Activated T-cell treated with anti-CD3 and anti-CD28 coated beads, Interleukin-2, amount 50 U/mL, for 24 hours (primary cell): Measurements from ENCODE around the gene MYO3B.
"Not testable (repeated sequence)": the region's sequence is repeated elsewhere in the genome, so short reads cannot be mapped to it uniquely, and the experiment has no call there.

Source experiments
- DNase-seq: peaks from one replicate; pipeline ENCODE4 v3.0.0-alpha.2; 2020
- H3K27ac Mint-ChIP-seq: 2 replicates; pipeline ENCODE4 v1.8.0; 2020; ENCODE audit warnings: mild to moderate bottlenecking, mixed read lengths
- H3K27me3 Mint-ChIP-seq: 2 replicates; pipeline ENCODE4 v1.8.0; 2020; ENCODE audit warnings: mixed read lengths
- H3K36me3 Mint-ChIP-seq: 2 replicates; pipeline ENCODE4 v1.8.0; 2020; ENCODE audit warnings: low read depth, mixed read lengths
- H3K4me1 Mint-ChIP-seq: 2 replicates; pipeline ENCODE4 v1.8.0; 2020; ENCODE audit warnings: low read depth, mixed read lengths
- H3K4me3 Mint-ChIP-seq: 2 replicates; pipeline ENCODE4 v1.8.0; 2020; ENCODE audit warnings: mild to moderate bottlenecking, moderate library complexity, mixed read lengths
- H3K9me3 Mint-ChIP-seq: 2 replicates; pipeline ENCODE4 v1.8.0; 2020; ENCODE audit warnings: mixed read lengths

Gene MYO3B

GRCh38 chr2:170588729-170589128 is 410.8 kb downstream of the MYO3B start:
- no peaks in the 10 kb centered on the region for H3K36me3 Mint-ChIP-seq
- H3K9me3 Mint-ChIP-seq = no peaks in the 10 kb centered on the region
- H3K4me3 Mint-ChIP-seq = no peak overlapping the region
- H3K27me3 Mint-ChIP-seq = no peaks in the 10 kb centered on the region
- H3K4me1 Mint-ChIP-seq = no peaks in the 10 kb centered on the region
- DNase-seq = no peak
- H3K27ac Mint-ChIP-seq = no peak overlapping the region

GRCh38 chr2:170596576-170596975 is 418.6 kb downstream of the MYO3B start:
- no peak overlapping the region for H3K27ac Mint-ChIP-seq
- no peak overlapping the region for H3K4me3 Mint-ChIP-seq
- no peaks in the 10 kb centered on the region for H3K27me3 Mint-ChIP-seq
- no peaks in the 10 kb centered on the region for H3K9me3 Mint-ChIP-seq
- no peak for DNase-seq
- no peaks in the 10 kb centered on the region for H3K4me1 Mint-ChIP-seq
- no peaks in the 10 kb centered on the region for H3K36me3 Mint-ChIP-seq

GRCh38 chr2:170598067-170598395 is 420.1 kb downstream of the MYO3B start:
- H3K27me3 Mint-ChIP-seq = no peaks in the 10 kb centered on the region
- no peaks in the 10 kb centered on the region for H3K4me1 Mint-ChIP-seq
- H3K9me3 Mint-ChIP-seq = no peaks in the 10 kb centered on the region

GRCh38 chr2:170601489-170601888 is 423.5 kb downstream of the MYO3B start:
- Mint-ChIP-seq H3K27me3 (no peaks in the 10 kb centered on the region), H3K27ac (no peak overlapping the region), H3K9me3 (no peaks in the 10 kb centered on the region), H3K4me1 (no peaks in the 10 kb centered on the region), H3K36me3 (no peaks in the 10 kb centered on the region), H3K4me3 (no peak overlapping the region)
- no peak for DNase-seq

More at GRCh38 chr2:170598067-170598395, 420.1 kb downstream of the MYO3B start:
- H3K36me3 Mint-ChIP-seq = no peaks in the 10 kb centered on the region
- H3K4me3 Mint-ChIP-seq = no peak overlapping the region
- no peak for DNase-seq
- no peak overlapping the region for H3K27ac Mint-ChIP-seq

- H3K27ac Mint-ChIP-seq = no peak overlapping the region
- H3K9me3 Mint-ChIP-seq = no peaks in the 10 kb centered on the region
- H3K4me1 Mint-ChIP-seq = no peaks in the 10 kb centered on the region
- no peaks in the 10 kb centered on the region for H3K27me3 Mint-ChIP-seq
- no peaks in the 10 kb centered on the region for H3K36me3 Mint-ChIP-seq
- H3K4me3 Mint-ChIP-seq = no peak overlapping the region
- no peak for DNase-seq
Observed at GRCh38 chr2:170605862-170606261, 427.9 kb downstream of the MYO3B start.

GRCh38 chr2:170607171-170607570 is 429.2 kb downstream of the MYO3B start:
- Mint-ChIP-seq H3K4me3 (no peak overlapping the region), H3K27ac (no peak overlapping the region), H3K4me1 (no peaks in the 10 kb centered on the region)

GRCh38 chr2:170610615-170611014 is 432.7 kb downstream of the MYO3B start:
- Mint-ChIP-seq H3K27me3 (no peaks in the 10 kb centered on the region), H3K9me3 (no peaks in the 10 kb centered on the region), H3K27ac (no peak overlapping the region), H3K4me1 (no peaks in the 10 kb centered on the region), H3K36me3 (no peaks in the 10 kb centered on the region), H3K4me3 (no peak overlapping the region)
- DNase-seq = no peak

More at GRCh38 chr2:170607171-170607570, 429.2 kb downstream of the MYO3B start:
- no peaks in the 10 kb centered on the region for H3K9me3 Mint-ChIP-seq
- H3K36me3 Mint-ChIP-seq = no peaks in the 10 kb centered on the region
- H3K27me3 Mint-ChIP-seq = no peaks in the 10 kb centered on the region
- DNase-seq = no peak

GRCh38 chr2:170618948-170619347 is 441.0 kb downstream of the MYO3B start:
- peaks cover 14% of the 10 kb centered on the region for H3K9me3 Mint-ChIP-seq
- not testable (repeated sequence) for H3K4me1 Mint-ChIP-seq, DNase-seq, H3K4me3 Mint-ChIP-seq, H3K27ac Mint-ChIP-seq, H3K36me3 Mint-ChIP-seq, H3K27me3 Mint-ChIP-seq

GRCh38 chr2:170635094-170635493 is 457.1 kb downstream of the MYO3B start:
- peaks cover 29% of the 10 kb centered on the region for H3K27me3 Mint-ChIP-seq
- H3K4me1 Mint-ChIP-seq, DNase-seq, H3K27ac Mint-ChIP-seq, H3K9me3 Mint-ChIP-seq, H3K36me3 Mint-ChIP-seq, H3K4me3 Mint-ChIP-seq: not testable (repeated sequence)

- H3K4me3 Mint-ChIP-seq = no peak overlapping the region
Observed at GRCh38 chr2:170639635-170640034, 461.7 kb downstream of the MYO3B start.

GRCh38 chr2:170641961-170642360 is 464.0 kb downstream of the MYO3B start:
- no peak for DNase-seq
- no peaks in the 10 kb centered on the region for H3K36me3 Mint-ChIP-seq
- H3K4me1 Mint-ChIP-seq = no peaks in the 10 kb centered on the region
- no peak overlapping the region for H3K4me3 Mint-ChIP-seq
- H3K27ac Mint-ChIP-seq = no peak overlapping the region
- H3K9me3 Mint-ChIP-seq = no peaks in the 10 kb centered on the region
- peaks cover 2% of the 10 kb centered on the region for H3K27me3 Mint-ChIP-seq

More at GRCh38 chr2:170639635-170640034, 461.7 kb downstream of the MYO3B start:
- H3K36me3 Mint-ChIP-seq = no peaks in the 10 kb centered on the region
- H3K9me3 Mint-ChIP-seq = no peaks in the 10 kb centered on the region
- peaks cover 2% of the 10 kb centered on the region for H3K27me3 Mint-ChIP-seq
- no peak for DNase-seq
- H3K27ac Mint-ChIP-seq = no peak overlapping the region
- no peaks in the 10 kb centered on the region for H3K4me1 Mint-ChIP-seq

- H3K4me3 Mint-ChIP-seq = no peak overlapping the region
- no peak for DNase-seq
- no peak overlapping the region for H3K27ac Mint-ChIP-seq
- H3K9me3 Mint-ChIP-seq = no peaks in the 10 kb centered on the region
- peaks cover 2% of the 10 kb centered on the region for H3K27me3 Mint-ChIP-seq
- H3K4me1 Mint-ChIP-seq = no peaks in the 10 kb centered on the region
- no peaks in the 10 kb centered on the region for H3K36me3 Mint-ChIP-seq
Observed at GRCh38 chr2:170643346-170643745, 465.4 kb downstream of the MYO3B start.

GRCh38 chr2:170647741-170648436 is 469.9 kb downstream of the MYO3B start:
- no peaks in the 10 kb centered on the region for H3K36me3 Mint-ChIP-seq
- no peak for DNase-seq
- no peak overlapping the region for H3K27ac Mint-ChIP-seq
- H3K4me1 Mint-ChIP-seq = peaks cover 20% of the 10 kb centered on the region
- no peak overlapping the region for H3K4me3 Mint-ChIP-seq
- no peaks in the 10 kb centered on the region for H3K9me3 Mint-ChIP-seq
- H3K27me3 Mint-ChIP-seq = no peaks in the 10 kb centered on the region

GRCh38 chr2:170651624-170652325 is 473.8 kb downstream of the MYO3B start:
- Mint-ChIP-seq H3K27me3 (no peaks in the 10 kb centered on the region), H3K4me3 (no peak overlapping the region), H3K9me3 (no peaks in the 10 kb centered on the region), H3K4me1 (peaks cover 20% of the 10 kb centered on the region), H3K27ac (no peak overlapping the region), H3K36me3 (no peaks in the 10 kb centered on the region)
- peak; percentile 38 for DNase-seq

GRCh38 chr2:170652637-170653417 is 474.9 kb downstream of the MYO3B start:
- Mint-ChIP-seq H3K4me1 (peaks cover 20% of the 10 kb centered on the region), H3K4me3 (no peak overlapping the region), H3K27ac (no peak overlapping the region), H3K36me3 (no peaks in the 10 kb centered on the region), H3K9me3 (no peaks in the 10 kb centered on the region), H3K27me3 (no peaks in the 10 kb centered on the region)
- no peak for DNase-seq
